Kidney (tissue), 14 donors: ENCODE data around the gene ANKRD45. TPM values are rescaled to one million over a fixed set of nuclear protein-coding genes. Genes with fewer than 3 reads are reported as not detected.

Experiments
- DNase-seq, 5 donors: peaks; one replicate each; pipeline ENCODE4 v3.0.0-alpha.2; 2013 to 2020
- FAIRE-seq: peaks from 2 replicates; lab custom pipeline; 2012; peaks lifted over from hg19 to GRCh38; lab: Jason Lieb, UNC
- H3K27ac ChIP-seq, 2 donors: one replicate each; pipeline ENCODE4 v1.7.0; 2013; ENCODE audit warnings: low read depth in 2 of 2, low read length in 2 of 2, inconsistent platforms in 1 of 2
- H3K27me3 ChIP-seq: one replicate; pipeline ENCODE4 v1.7.1; 2013; ENCODE audit warnings: low read length, inconsistent platforms; ENCODE audit not compliant: control insufficient read depth, insufficient read depth
- H3K36me3 ChIP-seq, 3 donors: one replicate each; pipeline versions ENCODE4 v1.7.0 to v1.7.1; 2013; ENCODE audit warnings: low read length in 3 of 3, control low read depth in 1 of 3, inconsistent platforms in 1 of 3; ENCODE audit not compliant: insufficient read depth in 3 of 3, control insufficient read depth in 2 of 3
- H3K4me1 ChIP-seq, 3 donors: one replicate each; pipeline versions ENCODE4 v1.7.0 to v1.7.1; 2013; ENCODE audit warnings: low read length in 3 of 3, inconsistent platforms in 1 of 3, low read depth in 1 of 3; ENCODE audit not compliant: control insufficient read depth in 2 of 3, insufficient read depth in 2 of 3
- H3K4me3 ChIP-seq, 3 donors: one replicate each; pipeline versions ENCODE4 v1.7.0 to v1.8.1; 2013; ENCODE audit warnings: low read length in 3 of 3, control low read depth in 1 of 3, inconsistent platforms in 1 of 3
- H3K9ac ChIP-seq, 3 donors: one replicate each; pipeline versions ENCODE4 v1.7.0 to v1.7.1; 2013; ENCODE audit warnings: low read length in 3 of 3, control low read depth in 1 of 3, inconsistent platforms in 1 of 3
- H3K9me3 ChIP-seq, 3 donors: one replicate each; pipeline versions ENCODE4 v1.7.0 to v1.7.1; 2013; ENCODE audit warnings: low read length in 3 of 3, control low read depth in 1 of 3, inconsistent platforms in 1 of 3; ENCODE audit not compliant: control insufficient read depth in 2 of 3, insufficient read depth in 1 of 3
- CTCF ChIP-seq: IDR thresholded peaks from 3 replicates; pipeline ENCODE4 v1.5.1; 2012; ENCODE audit warnings: mild to moderate bottlenecking, moderate library complexity, borderline replicate concordance; ENCODE audit not compliant: insufficient read depth; ENCODE audit errors: extremely low read depth
- intact Hi-C: fragments of 100-400 bp; cut with DNase I; formaldehyde crosslinking; loops from one replicate; pipeline ENCODE4 v1.11.1; 2022
- polyA plus RNA-seq: library from polyadenylated mRNA; stranded (reverse); fragments of 350-450 nt; fragmentation: Illumina TruSeq; extraction: RNeasy Lipid Tissue Mini Kit (QIAGEN cat#74804); gene quantifications from one replicate; pipeline ENCODE4 v1.2.3, GENCODE V29; 2014; ENCODE audit warnings: low read depth, low replicate concordance; ENCODE audit not compliant: insufficient read depth
- total RNA-seq: library from RNA; stranded (reverse); fragmentation: NEBNext Ultra II Directional; extraction: Animal tissue kit (Norgen Biotek cat#: 25700); gene quantifications from one replicate; pipeline ENCODE4 v1.2.1, GENCODE V29; 2021
- donor health status: control.
- donor health status: control.
- donor health status: control.
- donor health status: control.
- donor health status: control.
- donor health status: DM: yes; HTN: yes; CAD: no.
- donor health status: Normal renal cell carcinoma (clear cell type).

ANKRD45 gene
- total and polyA plus RNA-seq, 2 donors from 2014 or later = 1.2 to 7.7 TPM

GRCh38 chr1:173580658-173581057 lies 89.0 kb downstream of the ANKRD45 start:
- H3K9ac ChIP-seq = no peak overlapping the region
- DNase-seq (no peak), FAIRE-seq (no peak)
- H3K36me3 ChIP-seq = no peaks in the 10 kb centered on the region
- no peaks in the 10 kb centered on the region for H3K27me3 ChIP-seq
- H3K9me3 ChIP-seq = no peaks in the 10 kb centered on the region
- no peak overlapping the region for H3K4me3 ChIP-seq
- intact Hi-C loops = no loop called here
- TF ChIP-seq CTCF = no peak
- H3K4me1 ChIP-seq = no peaks in the 10 kb centered on the region
- no peak overlapping the region for H3K27ac ChIP-seq

GRCh38 chr1:173580071-173580470 lies 89.6 kb downstream of the ANKRD45 start:
- Histone ChIP-seq H3K27ac (no peak overlapping the region), H3K9me3 (no peaks in the 10 kb centered on the region), H3K36me3 (no peaks in the 10 kb centered on the region), H3K9ac (no peak overlapping the region), H3K4me3 (no peak overlapping the region), H3K27me3 (no peaks in the 10 kb centered on the region), H3K4me1 (no peaks in the 10 kb centered on the region)
- intact Hi-C loops = no loop called here
- FAIRE-seq (no peak), DNase-seq (no peak)
- TF ChIP-seq CTCF = no peak

GRCh38 chr1:173573596-173573995 lies 96.1 kb downstream of the ANKRD45 start:
- intact Hi-C loops = no loop called here
- DNase-seq (no peak), FAIRE-seq (no peak)
- TF ChIP-seq CTCF = no peak
- H3K9me3 ChIP-seq = no peaks in the 10 kb centered on the region
- H3K36me3 ChIP-seq = no peaks in the 10 kb centered on the region
- H3K4me3 ChIP-seq = no peak overlapping the region
- H3K9ac ChIP-seq = no peak overlapping the region
- H3K27ac ChIP-seq = no peak overlapping the region
- H3K27me3 ChIP-seq = no peaks in the 10 kb centered on the region
- no peaks in the 10 kb centered on the region for H3K4me1 ChIP-seq

- TF ChIP-seq CTCF = no peak
- H3K4me3 ChIP-seq = no peak overlapping the region
- DNase-seq (no peak), FAIRE-seq (no peak)
- H3K9ac ChIP-seq = no peak overlapping the region
- intact Hi-C loops = no loop called here
- no peaks in the 10 kb centered on the region for H3K4me1 ChIP-seq
- H3K36me3 ChIP-seq = no peaks in the 10 kb centered on the region
- no peak overlapping the region for H3K27ac ChIP-seq
- H3K9me3 ChIP-seq = no peaks in the 10 kb centered on the region
- no peaks in the 10 kb centered on the region for H3K27me3 ChIP-seq
Measured at GRCh38 chr1:173572201-173572873, 97.3 kb downstream of the ANKRD45 start.
